Stimulated activated CD8-positive, alpha-beta memory T cell treated with anti-CD3 and anti-CD28 coated beads, Interleukin-7, amount 100 ng/mL, for 24 hours (primary cell): ENCODE measurements around the gene MICA.

Experiments
- DNase-seq: peaks from one replicate; pipeline ENCODE4 v3.0.0-alpha.2; 2020; ENCODE audit warnings: low read depth

Gene MICA

DNA sequence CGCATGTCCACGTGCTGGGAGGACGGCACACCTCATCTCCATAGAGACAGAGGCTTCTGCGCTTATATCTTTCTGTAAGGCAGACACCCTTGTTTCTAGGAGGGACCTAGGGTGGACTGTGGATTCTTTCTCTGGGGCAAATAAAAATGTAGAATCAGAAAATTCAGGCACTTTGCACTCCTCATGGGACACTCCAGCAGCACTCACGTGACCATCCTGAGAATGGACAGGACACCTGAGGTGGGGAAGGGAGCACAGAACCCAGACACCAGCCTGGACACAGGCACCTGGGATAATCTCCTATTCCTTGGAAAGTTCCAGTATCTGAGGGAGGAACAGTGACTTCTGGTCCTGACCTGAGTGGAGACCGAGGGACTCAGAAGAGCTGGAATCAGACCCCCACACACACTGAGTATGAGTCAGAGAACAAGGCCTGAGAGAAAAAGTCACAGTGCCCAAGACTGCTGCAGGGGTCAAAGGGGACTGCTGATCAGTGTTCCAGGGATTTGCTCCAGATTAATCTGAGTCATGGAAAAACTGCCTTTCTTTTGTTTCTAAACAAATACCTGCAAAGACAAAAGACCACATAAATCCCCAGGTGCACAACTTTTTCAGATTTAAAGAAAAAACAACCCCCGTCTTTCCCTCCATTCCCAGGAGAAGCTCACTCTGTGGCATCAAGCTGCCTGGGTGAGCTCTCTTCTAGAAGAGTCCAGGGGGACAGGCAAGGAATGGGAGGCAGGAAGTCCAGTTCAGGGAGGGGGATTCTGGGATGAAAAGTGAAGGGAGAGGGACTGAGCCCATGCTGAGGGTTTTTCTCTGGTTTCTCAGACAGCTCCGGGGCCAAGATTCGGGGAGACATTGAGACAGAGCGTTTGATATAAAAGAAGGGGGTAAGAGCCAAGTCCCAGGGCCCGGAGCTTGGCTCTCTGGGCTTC is 58.9 kb downstream of the MICA start:
- no peak for DNase-seq

DNA sequence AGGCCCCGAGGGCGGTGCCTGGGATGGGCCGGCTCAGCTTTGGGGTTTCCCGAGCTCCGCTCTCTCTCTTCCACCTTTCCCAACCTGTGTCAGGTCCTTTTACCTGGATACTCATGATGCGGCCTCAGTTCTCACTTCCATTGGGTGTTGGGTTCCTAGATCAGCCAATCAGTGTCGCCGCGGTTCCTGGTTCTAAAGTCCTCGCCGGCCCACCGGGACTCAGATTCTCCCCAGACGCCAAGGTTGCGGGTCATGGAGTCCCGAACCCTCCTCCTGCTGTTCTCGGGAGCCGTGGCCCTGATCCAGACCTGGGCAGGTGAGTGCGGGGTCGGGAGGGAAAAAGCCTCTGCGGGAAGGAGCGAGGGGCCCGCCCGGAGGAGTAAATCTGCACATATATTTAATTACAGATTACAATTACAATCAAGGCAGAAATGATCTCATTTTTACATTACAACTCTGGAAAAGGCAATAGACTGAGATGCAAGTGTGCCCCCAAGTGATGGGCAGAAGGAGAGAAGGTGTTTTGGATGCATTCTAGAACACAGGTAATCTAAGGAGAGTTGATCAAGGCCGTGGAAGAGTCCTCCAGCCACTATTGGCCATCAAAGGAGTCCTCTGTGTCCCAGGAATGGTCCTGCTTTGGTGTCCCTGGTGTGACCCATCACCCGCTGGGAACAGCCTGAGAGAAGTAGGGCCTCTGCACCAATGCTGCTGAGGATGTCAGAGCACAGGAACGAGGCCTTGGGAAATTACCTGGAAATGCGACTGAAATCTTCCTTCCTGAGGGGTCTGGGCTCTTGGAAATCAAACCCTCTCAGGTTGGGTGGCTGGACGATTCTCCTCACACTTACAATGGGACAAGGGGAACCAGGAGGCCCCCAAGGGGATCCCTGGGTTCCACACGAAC is 59.8 kb downstream of the MICA start:
- DNase-seq = peak; percentile 70

DNA sequence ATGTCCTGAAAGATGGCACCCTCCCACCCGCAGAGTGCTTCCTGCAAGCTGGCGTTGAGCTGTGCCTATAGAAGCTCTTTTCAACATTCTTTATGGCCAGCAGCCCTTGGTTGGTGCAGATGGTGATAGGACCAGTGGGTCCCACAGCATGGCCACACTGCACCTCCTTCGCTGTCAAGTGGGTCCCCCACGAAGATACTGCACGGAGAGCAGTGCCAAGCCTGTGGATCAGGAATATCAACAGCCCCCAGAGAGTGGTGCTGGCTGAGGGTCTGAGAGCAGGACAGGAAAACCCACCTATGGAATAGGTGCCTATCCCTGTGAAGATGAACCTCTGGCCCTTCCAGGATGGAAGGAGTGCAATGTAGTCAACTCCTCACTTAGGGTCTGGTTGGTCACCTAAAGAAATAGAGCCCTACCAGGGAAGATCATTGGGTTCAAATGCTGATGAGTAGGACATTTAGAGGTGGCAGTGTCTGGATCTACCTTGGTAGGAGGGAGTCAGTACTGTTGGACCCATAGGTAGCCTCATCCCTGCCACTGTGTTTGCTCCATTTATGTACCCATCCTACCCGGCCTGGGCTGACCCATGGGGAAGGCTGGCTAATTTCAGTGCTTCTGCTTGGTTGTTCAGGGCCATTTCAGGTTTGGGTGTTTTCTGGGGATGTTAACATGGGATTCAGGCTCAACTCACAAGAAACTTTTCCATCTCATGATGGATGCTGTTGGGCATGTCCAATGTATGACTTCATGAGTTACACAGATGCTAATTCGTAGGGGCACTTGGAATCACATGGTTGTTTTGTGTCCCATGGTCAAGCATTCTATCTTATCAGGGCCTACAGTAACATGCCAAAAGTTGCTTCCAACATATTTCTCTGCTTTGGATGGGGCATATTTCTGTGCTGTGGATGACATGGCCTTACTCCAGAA is 61.1 kb downstream of the MICA start:
- DNase-seq = no peak
